Fibroblast of skin of scalp (primary cell): ENCODE results near the gene VMO1.

Source experiments
- DNase-seq: peaks from one replicate; pipeline ENCODE4 v3.0.0-alpha.2; 2013

Gene VMO1

GRCh38 chr17:4751932-4752331 is 34.2 kb downstream of the VMO1 start:
- no peak for DNase-seq

GRCh38 chr17:4750606-4751005 is 35.6 kb downstream of the VMO1 start:
- DNase-seq: no peak

GRCh38 chr17:4748686-4749085 is 37.5 kb downstream of the VMO1 start:
- no peak for DNase-seq

- no peak for DNase-seq
Measured at GRCh38 chr17:4747847-4748246, 38.3 kb downstream of the VMO1 start.

GRCh38 chr17:4744999-4745969 is 40.9 kb downstream of the VMO1 start:
- no peak for DNase-seq

- no peak for DNase-seq
Measured at GRCh38 chr17:4743898-4744297, 42.3 kb downstream of the VMO1 start.

- DNase-seq: no peak
Measured at GRCh38 chr17:4743216-4743615, 42.9 kb downstream of the VMO1 start.

- DNase-seq: no peak
Measured at GRCh38 chr17:4742629-4743028, 43.5 kb downstream of the VMO1 start.

- DNase-seq: no peak
Measured at GRCh38 chr17:4742133-4742532, 44.0 kb downstream of the VMO1 start.

GRCh38 chr17:4741544-4741943 is 44.6 kb downstream of the VMO1 start:
- no peak for DNase-seq

- DNase-seq: no peak
Measured at GRCh38 chr17:4740584-4740983, 45.6 kb downstream of the VMO1 start.

GRCh38 chr17:4740025-4740351 is 46.2 kb downstream of the VMO1 start:
- no peak for DNase-seq

- peak; percentile 27 for DNase-seq
Measured at GRCh38 chr17:4739122-4740024, 46.8 kb downstream of the VMO1 start, which contains the start of the genes CXCL16 and ZMYND15. Gene CXCL16 (minus strand): TSS chr17:4739928. CDS start chr17:4739339, 589 bp downstream. Gene ZMYND15 (plus strand): TSS chr17:4739833. CDS start chr17:4740549, 716 bp downstream.

- no peak for DNase-seq
Measured at GRCh38 chr17:4738136-4739121, 47.7 kb downstream of the VMO1 start.

- DNase-seq: no peak
Measured at GRCh38 chr17:4735876-4736651, 50.1 kb downstream of the VMO1 start.
